Activated naive CD4-positive, alpha-beta T cell (primary cell): ENCODE measurements around the gene MAGOH.

ENCODE experiments used
- DNase-seq, 4 experiments: peaks; one replicate each; lab custom pipeline; 2025; lab: John Stamatoyannopoulos, UW

The MAGOH gene

DNA sequence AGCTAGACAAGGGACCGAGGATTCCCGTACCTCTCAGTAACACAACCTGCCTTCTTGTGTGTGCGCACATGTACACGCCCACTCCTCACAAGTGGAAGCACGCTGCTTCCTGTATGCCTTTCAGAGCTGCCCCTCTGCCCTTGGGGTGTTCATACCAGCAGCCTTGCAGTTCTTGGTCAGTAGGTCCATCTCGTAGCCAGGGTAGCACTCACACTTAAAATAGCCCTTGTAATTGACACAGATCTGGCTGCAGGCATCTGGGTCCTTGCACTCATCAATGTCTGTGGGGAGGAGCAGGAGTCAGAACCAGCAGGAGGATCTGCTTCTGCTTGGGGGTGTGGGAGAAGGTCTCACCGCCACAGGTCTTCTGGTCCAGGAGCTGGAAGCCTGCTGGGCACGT, 32.6 kb upstream of the MAGOH start:
- DNase-seq, result no peak

GRCh38 chr1:53270107-53270506, 31.8 kb upstream of the MAGOH start:
- DNase-seq, result no peak

DNA sequence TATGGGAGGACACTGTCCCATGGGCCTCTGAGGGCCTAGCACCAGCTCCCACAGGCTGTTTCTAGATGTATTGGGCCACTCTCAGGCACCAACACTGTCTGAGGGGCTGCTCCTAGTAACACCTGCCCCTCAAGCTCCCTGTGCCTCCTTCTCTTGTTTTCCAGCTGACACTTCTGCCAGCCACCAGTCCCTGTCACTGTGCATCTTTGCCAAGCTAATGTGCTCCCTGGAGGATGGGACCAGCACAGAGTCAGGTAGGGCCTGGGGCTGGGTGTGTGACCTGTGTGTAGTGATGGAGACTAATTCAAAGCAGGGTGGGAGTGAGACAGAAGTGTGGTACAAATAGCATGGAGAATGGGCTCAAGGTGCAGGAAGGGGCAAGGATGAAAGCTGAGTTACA, 29.4 kb upstream of the MAGOH start:
- DNase-seq, result no peak

DNA sequence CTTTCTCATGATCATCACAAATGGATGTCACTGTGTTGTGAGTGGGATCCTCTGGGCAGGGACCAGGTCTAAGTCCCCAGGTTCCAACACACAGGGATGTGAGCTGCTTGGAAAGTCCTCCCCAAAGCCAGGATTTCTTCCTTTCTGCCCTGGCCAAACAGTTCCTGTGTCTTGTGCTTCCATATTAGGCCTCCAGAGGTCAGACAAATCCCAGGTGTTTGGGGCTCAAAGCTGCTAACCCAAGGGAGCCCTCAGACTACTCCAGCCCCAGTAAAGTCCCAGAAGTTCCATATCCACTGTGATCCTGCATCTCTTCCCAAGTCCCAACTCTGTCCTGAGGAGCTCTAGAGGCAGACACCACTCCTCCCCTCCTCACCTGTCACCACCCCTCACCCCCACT, 27.7 kb upstream of the MAGOH start:
- DNase-seq, result no peak

DNA sequence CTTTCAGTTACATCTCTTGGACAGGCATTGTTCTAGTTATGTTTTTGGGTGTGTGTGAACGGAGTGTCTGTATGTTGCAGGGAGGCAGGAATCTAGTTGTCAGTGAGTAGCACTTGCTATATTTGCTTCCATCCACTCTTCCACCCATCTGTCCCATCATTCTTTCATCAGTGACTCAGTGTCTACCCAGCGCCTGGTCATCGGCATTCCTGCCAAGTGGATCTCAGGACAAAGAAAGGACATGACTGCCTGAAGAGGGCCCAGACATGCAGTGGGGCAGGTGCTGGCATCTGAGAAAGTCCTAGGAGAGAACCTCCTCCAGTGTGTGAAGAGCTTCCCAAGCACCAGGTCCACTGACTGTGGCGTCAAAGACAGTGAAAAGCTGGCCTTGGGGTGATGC, 27.3 kb upstream of the MAGOH start:
- no peak for DNase-seq

DNA sequence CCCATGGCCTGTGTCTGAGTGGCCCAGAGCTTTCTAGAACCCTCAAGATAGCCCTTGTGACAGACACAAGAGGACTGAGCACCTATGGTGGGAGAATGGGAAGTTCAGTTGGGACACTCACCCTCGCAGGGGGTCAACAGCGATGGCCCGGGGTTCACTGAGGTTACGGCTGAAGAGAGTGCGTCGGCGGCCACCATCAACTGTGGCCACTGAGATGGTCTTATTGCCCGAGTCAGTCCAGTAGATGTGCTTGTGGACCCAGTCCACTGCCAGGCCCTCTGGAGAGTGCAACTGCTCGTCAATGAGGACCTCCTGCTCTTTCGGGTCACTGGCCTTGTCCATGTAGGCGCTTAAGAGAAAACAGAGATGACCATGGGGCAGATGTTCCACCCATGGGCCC, 25.7 kb upstream of the MAGOH start:
- DNase-seq, result no peak

DNA sequence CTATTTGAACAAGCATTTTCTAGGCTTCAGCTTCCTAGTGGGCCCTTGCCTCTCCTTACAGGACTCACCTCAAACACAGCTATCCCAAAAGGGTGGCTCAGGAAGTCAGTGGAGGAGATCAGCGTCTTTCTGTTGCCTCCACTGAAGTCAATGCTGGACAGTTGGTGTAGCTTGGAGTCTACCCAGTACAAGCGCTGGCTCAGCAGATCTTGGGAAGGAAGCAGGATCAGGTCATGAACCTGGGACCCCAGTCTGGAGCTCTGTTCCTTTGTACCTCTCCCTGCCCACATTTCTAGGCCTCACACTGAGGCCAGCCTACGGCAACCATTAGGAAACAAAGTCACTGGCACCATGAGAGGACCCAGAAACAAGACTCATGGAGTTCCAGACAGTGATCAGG, 23.7 kb upstream of the MAGOH start:
- DNase-seq, result no peak

- no peak for DNase-seq
Observed at GRCh38 chr1:53260631-53261247, 22.4 kb upstream of the MAGOH start.

GRCh38 chr1:53259932-53260331, 21.6 kb upstream of the MAGOH start:
- no peak for DNase-seq

DNA sequence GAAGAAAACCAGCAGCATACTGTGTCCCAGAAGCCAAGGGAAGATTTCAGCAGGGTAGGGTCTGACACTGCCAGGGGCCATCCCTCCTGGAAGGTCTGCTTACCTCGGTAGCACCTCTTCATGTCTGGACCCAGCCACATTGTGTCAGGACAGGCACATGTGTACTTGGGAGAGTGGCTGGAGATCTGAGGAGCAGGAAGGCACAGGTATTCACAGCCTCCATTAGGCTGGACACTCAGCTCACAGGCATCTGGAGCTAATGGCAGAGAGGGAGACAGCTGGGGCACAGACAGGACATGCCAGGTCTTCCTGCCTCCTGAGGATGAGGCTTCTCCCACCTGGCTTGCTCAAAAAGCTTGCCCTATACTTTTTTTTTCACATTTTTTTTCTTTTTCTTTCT, 19.9 kb upstream of the MAGOH start:
- DNase-seq, result no peak

- DNase-seq, result no peak
Observed at GRCh38 chr1:53257454-53258081, 19.2 kb upstream of the MAGOH start.

DNA sequence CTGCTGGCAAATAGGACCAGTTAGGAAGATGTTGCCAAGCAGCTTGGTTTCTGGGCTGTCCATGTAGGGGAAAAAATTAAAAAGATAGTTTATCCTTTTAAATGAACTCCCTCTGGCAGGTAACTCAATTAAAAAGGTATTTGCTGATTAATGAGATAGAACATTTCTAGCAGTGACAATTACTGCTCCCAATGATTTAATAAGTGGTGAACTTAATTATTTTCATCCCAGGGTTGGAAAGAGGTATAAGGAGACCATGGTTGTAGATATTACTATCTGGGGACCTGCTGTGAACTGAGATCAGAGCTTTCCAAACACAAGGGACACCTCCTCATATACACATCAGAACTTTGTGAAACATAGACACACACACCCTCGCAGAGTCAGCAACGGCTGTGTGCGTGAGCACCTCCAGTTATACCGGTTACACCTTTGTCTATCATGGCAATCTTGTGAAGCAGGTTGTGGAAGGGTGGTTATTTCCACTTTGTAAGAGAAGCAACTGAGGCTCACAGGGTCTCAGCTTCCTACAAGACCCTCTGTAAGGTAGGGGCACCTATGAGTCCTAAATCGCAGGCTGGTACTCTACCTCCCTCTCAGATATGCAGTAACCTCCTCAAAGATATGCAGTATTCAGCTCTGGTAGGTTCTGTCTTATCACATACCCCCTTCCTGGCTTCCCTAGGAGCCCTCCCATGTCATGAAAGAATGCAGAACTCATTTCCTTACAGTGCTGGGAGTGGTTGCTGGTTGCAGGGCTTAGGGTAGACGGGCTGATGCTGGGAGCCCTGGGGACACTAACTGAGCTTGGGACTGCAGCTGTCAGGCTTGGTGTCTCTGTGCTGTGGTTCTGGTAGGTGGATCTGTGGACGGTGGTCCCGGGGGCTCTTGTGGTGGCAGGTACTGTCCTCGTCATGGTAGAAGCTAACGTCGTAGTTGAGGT, 18.5 kb upstream of the MAGOH start:
- DNase-seq, result no peak

DNA sequence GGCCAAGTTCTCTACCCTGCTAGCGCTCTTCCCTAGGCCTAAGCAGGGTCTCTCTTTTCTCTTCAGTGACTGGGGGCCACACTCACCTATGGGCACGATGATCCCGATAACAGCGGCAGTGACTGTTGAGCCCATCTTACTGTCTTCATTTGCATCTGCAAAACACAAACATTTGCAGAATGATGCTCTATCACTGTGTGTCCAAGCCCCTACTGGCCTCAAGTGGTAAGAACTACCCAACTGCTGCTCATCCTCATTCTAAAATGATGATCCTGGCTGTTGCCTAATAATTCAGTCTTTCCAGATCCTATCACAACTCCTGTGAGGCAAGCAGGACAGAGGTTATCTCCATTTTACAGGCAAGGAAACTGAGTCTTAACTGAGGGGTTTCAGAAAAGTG, 16.7 kb upstream of the MAGOH start:
- DNase-seq, result no peak

- no peak for DNase-seq
Observed at GRCh38 chr1:53254011-53254640, 15.8 kb upstream of the MAGOH start.

- DNase-seq, result no peak
Observed at GRCh38 chr1:53250325-53250724, 12.0 kb upstream of the MAGOH start.

DNA sequence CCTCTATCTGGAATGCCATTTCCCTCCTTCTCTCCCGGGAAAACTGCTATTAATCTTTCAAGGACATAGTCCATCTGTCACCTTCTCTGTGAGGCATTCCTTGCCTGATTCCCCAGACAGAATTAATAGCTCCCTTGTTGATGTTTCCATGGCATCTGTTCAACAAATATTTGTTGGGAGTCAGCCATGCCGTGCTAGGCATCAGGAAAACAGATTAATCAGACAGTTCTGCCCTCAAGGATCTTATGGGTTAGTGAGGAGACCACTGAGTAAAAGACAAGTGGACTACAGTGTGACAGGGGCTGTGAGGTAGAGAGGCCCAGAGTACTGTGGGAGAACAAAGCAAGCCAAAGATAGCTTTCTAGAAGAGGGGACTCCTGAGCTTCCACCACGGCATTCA, 11.4 kb upstream of the MAGOH start:
- no peak for DNase-seq

DNA sequence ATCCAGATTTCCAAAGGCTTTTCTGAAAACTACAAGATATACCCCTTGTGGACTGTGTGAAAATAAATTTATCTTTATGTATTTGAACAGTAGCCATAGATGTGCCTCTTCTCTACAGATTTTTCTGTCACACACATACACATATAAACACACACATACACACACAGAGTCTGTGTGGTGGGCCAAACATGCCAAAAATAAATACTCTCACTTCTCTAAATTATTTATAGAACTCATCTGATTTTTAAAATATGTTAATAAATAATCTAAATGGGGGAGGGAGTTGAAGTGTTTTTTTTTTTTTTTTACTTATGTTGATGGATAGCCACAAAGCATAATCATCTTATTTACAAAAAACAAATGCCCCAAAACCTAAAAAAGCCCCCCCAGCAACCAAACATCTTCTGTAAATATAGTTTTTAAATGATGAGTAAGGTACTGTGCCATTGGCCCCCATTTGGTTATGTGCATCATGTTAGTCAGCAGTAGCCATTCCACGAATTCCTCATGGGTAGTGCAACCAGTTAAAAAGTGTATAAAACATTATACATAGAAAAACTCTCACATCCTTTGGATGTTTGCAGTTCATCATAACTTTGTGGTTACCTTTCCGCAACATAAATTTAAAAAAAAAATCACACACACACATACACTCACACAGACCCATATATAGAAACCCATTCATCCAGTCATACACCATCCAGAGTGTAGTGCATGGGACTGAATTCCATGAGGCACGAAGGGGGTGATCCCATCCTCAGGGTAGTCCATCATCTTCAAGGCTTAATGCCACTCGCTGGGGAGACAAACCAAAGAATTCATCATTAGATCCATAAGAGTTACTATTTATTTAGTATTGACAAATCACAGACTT, 8.2 kb upstream of the MAGOH start:
- DNase-seq, result no peak

DNA sequence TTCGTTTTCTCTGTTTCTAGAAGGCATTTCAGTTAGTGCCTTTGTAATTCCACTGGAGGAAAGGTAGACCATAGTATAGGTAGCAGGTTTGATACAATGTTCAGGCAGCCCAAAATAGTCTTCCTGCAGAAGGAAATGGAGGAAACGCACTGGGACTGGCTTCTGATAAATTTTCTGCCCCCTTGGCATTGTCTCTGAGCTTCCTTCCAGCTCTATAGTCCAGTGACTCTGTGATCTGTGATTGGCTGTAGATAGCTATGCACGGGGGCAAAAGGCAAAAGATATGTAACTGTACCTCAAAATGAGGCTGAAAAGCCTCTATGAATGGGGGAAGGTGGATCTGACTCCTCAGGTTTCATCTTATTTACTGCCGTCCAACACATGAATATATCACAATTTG, 5.8 kb upstream of the MAGOH start:
- no peak for DNase-seq

DNA sequence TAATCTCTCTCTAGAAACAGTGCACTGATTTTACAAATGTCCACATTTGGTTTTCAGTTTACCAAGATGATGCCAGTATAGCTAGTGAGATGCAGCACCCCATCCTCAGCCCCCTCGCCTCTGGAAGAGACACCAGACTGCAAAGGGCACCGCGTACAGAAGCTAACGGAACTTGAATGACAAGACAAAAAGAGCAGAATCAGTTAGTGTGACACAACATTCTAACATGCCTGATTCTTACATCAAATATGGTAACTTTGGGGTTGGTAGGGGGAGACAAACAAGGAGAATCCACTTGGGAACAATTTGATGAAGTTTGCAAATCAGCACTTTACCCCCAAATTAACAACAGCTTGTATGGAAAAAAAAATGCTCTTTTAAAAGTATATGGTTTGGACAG, 4.1 kb upstream of the MAGOH start:
- DNase-seq, result no peak

- DNase-seq, result no peak
Observed at GRCh38 chr1:53241828-53242227, 3.5 kb upstream of the MAGOH start.

GRCh38 chr1:53237638-53238037, 680 bp downstream of the MAGOH start:
- no peak for DNase-seq

DNA sequence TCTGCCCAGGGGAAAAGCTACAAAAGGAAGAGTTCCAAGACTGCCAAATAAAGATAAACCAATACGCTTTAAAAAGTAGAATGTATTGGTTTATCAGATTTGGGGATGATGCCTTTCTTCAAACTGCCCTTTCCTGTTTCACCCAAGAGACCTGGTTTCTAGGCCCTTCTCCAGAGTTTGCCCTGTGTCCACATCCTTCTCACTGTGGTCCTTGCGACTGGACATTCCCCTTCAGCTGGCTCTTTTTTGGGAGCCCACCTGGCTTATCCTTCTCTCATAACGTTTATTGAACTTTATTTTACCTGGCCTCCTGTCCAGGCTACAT, 17.4 kb downstream of the MAGOH start:
- DNase-seq, result no peak
